Fibroblast of peridontal ligament (primary cell): ENCODE measurements around the gene GPR146.

Experiments
- DNase-seq: peaks from one replicate; pipeline ENCODE4 v3.0.0-alpha.2; 2010; ENCODE audit errors: extremely low read depth

The GPR146 gene

DNA sequence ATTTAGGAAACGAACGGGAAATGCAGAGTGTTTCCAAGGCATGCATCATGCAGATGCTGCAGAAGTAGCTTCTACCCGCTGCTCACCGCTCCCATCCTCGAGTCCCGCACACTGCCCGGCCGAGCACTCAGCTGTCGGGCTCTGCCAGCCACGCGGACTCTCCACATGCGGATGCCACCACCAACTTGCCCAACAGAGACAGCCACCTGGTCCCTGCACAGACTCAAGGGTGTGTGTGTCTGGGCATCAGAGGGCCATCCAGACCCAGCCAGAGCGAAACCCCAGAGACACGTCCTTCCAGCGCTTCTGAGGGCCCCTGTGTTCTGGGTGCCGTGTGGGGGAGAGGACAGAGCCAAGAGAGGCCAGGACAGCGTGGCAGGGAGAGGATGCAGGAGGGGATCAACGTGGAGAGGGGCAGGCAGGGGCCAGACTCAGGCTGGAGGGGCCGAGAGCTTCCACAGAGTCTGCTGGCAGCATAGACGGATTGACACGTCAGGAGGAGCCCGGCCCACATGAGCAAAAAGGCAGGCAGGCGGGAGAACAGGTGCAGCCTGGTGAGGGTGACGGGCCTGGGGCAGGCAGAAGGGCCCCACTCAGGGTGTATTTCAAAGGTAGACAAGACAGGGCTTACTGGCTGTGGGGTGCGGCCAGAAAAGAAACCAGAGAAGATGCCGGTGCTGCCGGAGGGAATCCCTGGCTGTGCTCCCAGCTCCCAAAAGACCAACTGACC is 61.9 kb downstream of the GPR146 start:
- DNase-seq, result no peak

DNA sequence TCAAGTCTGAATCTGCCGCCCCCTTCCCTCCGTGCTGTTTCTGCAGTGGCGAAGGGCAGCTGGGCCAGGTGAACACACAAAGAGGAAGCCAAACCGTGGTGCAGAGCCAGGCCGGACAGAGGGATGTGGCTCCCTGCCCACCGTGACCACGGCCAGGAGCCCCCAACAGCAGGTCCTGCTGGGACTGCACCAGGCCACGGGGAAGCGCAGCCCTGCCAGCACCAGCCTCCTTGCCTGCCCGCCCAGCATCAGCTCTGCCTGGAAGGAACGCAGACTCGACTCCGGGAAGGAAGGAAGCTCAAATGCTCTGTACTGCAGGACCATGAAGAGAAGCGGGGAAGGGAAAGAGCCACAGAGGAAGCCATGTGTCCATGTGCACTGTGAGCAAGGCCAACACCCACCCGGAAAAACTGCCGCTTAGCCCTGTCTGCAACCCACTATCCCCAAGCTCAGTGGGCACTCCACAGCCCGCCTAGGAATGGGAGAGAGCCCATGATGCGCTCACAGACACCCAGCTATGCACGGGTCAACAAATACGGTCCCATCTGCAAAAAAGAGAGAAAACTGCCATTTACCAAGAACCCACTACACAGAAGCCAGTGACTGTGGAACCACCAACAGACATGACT is 62.6 kb downstream of the GPR146 start:
- no peak for DNase-seq

DNA sequence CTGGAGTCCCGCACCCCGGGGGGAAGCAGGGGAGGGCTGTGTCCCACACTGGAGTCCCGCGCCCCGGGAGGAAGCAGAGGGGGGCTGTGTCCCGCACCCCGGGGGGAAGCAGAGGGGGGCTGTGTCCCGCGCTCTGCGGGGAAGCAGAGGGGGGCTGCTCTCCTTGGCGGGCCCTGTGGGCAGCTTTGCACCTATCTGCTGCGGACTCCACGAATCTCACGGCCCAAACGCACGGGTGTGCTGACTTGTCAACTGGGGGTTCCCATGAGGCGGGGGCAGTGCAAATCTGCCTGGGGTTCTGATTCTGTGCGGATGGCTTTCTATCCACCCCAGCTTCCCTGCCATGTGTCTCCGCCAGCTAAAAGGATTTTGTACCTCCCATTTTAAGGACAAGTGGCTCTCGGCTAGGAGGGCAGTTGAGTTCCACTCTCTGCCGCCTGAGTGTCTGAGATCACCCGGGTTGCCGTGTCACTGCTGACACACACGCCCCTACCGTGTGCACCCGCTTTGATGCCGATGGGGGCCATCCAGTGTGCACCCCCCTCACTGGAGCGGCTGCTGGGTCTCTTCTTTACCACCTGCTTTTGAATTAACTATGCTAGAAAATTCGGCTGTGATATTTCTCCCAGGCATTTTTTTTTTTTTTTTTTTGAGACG is 64.0 kb downstream of the GPR146 start:
- no peak for DNase-seq
